IgD-negative memory B cell (primary cell): ENCODE results near the gene USP15. TPM values are rescaled to one million over a fixed set of nuclear protein-coding genes. Genes with fewer than 3 reads are reported as not detected.
A peak's percentile ranks its signal among the peaks of the same experiment; 100 is the strongest.

Experiments used
- H3K27ac Mint-ChIP-seq, 3 donors: one replicate each; pipeline ENCODE4 v1.8.0; 2020 to 2022; ENCODE audit warnings: mild to moderate bottlenecking in 3 of 3, mixed read lengths in 3 of 3, moderate library complexity in 1 of 3
- H3K27me3 Mint-ChIP-seq: one replicate; pipeline ENCODE4 v1.8.0; 2021; ENCODE audit warnings: mixed read lengths
- H3K36me3 Mint-ChIP-seq: one replicate; pipeline ENCODE4 v1.8.0; 2020; ENCODE audit warnings: mild to moderate bottlenecking, mixed read lengths
- H3K4me1 Mint-ChIP-seq, 3 donors: one replicate each; pipeline ENCODE4 v1.8.0; 2020 to 2022; ENCODE audit warnings: mixed read lengths in 3 of 3, mild to moderate bottlenecking in 1 of 3
- H3K4me3 Mint-ChIP-seq, 4 donors: one replicate each; pipeline ENCODE4 v1.8.0; 2020 to 2022; ENCODE audit warnings: mild to moderate bottlenecking in 4 of 4, mixed read lengths in 4 of 4, moderate library complexity in 3 of 4
- H3K9me3 Mint-ChIP-seq, 3 donors: one replicate each; pipeline ENCODE4 v1.8.0; 2020 to 2021; ENCODE audit warnings: mixed read lengths in 3 of 3, mild to moderate bottlenecking in 1 of 3
- polyA plus RNA-seq: library from polyadenylated mRNA; unstranded; fragments of 300-500 nt; fragmentation: Illumina TruSeq; gene quantifications from one replicate; pipeline ENCODE4 v1.2.3, GENCODE V29; 2021

The USP15 gene
- polyA plus RNA-seq, 1 donor from 2014 or later, result 70.6 TPM

- Mint-ChIP-seq H3K9me3 (peaks cover 0 to 5% (median 0%) of the 10 kb centered on the region in 3 donors), H3K4me1 (peaks cover 18 to 30% (median 19%) of the 10 kb centered on the region in 3 donors), H3K27ac (no peak overlapping the region), H3K36me3 (no peaks in the 10 kb centered on the region), H3K4me3 (no peak overlapping the region), H3K27me3 (no peaks in the 10 kb centered on the region)
These were observed 110.0 kb downstream of the USP15 start for GRCh38 chr12:62370189-62370588.

DNA sequence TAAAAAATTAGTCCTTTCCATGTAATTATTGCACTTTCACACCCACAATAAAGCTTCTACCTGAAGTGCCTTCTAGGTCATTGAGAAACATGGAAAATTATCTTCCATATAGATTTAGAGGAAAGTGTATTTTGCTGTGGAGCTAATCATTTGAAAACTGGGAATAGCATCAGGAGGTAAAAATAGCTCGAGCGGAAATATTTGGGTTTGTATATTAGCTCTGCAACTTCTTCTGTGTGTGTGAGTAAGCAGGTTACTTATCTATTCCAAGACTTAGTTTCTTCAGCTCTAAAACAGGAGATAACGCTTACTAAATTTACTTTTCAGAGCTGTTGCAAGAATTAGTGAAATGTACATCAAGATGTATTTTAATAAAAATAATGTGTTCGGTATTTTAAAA lies 111.5 kb downstream of the USP15 start:
- H3K4me3 Mint-ChIP-seq, result no peak overlapping the region
- H3K36me3 Mint-ChIP-seq, result peaks cover 2% of the 10 kb centered on the region
- no peaks in the 10 kb centered on the region for H3K27me3 Mint-ChIP-seq
- H3K4me1 Mint-ChIP-seq, result peaks cover 7 to 20% (median 14%) of the 10 kb centered on the region in 3 donors
- H3K9me3 Mint-ChIP-seq, result no peaks in the 10 kb centered on the region
- no peak overlapping the region for H3K27ac Mint-ChIP-seq

- no peak overlapping the region for H3K4me3 Mint-ChIP-seq
- H3K27ac Mint-ChIP-seq, result no peak overlapping the region
- no peaks in the 10 kb centered on the region for H3K27me3 Mint-ChIP-seq
- H3K4me1 Mint-ChIP-seq, result peaks cover 7 to 20% (median 14%) of the 10 kb centered on the region in 3 donors
- no peaks in the 10 kb centered on the region for H3K9me3 Mint-ChIP-seq
- H3K36me3 Mint-ChIP-seq, result peaks cover 2% of the 10 kb centered on the region
These were observed 111.9 kb downstream of the USP15 start for GRCh38 chr12:62372134-62372533.

GRCh38 chr12:62372825-62373224 lies 112.6 kb downstream of the USP15 start:
- no peaks in the 10 kb centered on the region for H3K27me3 Mint-ChIP-seq
- H3K27ac Mint-ChIP-seq, result no peak overlapping the region
- H3K4me3 Mint-ChIP-seq, result no peak overlapping the region
- no peaks in the 10 kb centered on the region for H3K9me3 Mint-ChIP-seq
- H3K4me1 Mint-ChIP-seq, result peaks cover 7 to 15% (median 11%) of the 10 kb centered on the region in 3 donors
- H3K36me3 Mint-ChIP-seq, result peaks cover 2% of the 10 kb centered on the region

DNA sequence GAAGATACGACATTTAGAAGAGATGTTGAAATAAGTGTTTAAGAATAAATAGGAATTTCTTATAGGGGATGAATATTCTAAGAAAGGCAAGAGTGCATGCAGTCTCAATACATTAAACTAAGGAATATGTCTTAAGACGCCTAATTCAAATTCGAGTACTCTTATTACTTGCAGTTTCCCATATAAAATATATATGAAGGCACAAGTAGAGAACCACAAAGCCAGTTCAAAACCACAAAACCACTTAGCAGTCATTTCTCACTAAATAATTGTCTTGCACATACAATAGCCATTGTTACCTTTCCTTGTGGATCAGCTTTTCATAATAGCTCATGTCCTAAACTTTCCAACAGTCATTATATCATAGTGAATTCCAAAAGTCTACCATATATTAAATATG lies 115.4 kb downstream of the USP15 start:
- Mint-ChIP-seq H3K4me1 (peaks cover 2 to 11% (median 4%) of the 10 kb centered on the region in 3 donors), H3K4me3 (no peak overlapping the region), H3K9me3 (no peaks in the 10 kb centered on the region), H3K36me3 (peaks cover 2% of the 10 kb centered on the region), H3K27me3 (no peaks in the 10 kb centered on the region), H3K27ac (no peak overlapping the region)

GRCh38 chr12:62379026-62379722 lies 119.0 kb downstream of the USP15 start:
- Mint-ChIP-seq H3K36me3 (peaks cover 2% of the 10 kb centered on the region), H3K9me3 (no peaks in the 10 kb centered on the region), H3K27me3 (no peaks in the 10 kb centered on the region), H3K4me3 (no peak overlapping the region), H3K4me1 (peaks cover 0 to 4% (median 0%) of the 10 kb centered on the region in 3 donors), H3K27ac (no peak overlapping the region)

- H3K4me3 Mint-ChIP-seq, result no peak overlapping the region
- H3K36me3 Mint-ChIP-seq, result peaks cover 2% of the 10 kb centered on the region
- H3K27me3 Mint-ChIP-seq, result no peaks in the 10 kb centered on the region
- H3K27ac Mint-ChIP-seq, result no peak overlapping the region
- H3K4me1 Mint-ChIP-seq, result peaks cover 0 to 4% (median 0%) of the 10 kb centered on the region in 3 donors
- H3K9me3 Mint-ChIP-seq, result no peaks in the 10 kb centered on the region
These were observed 119.5 kb downstream of the USP15 start for GRCh38 chr12:62379723-62380045.

DNA sequence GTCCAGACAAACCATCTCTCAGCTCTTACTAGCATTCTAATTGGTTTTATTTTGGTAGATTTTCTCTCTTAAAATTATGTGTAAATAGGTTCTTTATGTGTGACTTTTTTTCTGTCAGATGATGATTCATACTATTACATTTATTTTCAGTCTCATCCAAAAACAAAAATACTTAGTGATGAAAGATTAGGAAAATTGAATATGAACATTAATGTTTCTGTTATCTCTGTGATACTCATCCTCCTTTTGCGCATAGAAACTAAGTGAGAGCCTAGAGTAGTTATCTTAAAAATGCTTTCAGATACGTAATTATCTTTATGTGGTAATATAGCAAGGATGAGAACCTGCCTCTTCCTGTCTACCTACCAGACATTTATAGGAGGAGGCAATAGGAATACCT lies 122.3 kb downstream of the USP15 start:
- Mint-ChIP-seq H3K4me3 (no peak overlapping the region), H3K27me3 (no peaks in the 10 kb centered on the region), H3K4me1 (no peaks in the 10 kb centered on the region), H3K27ac (no peak overlapping the region), H3K9me3 (no peaks in the 10 kb centered on the region), H3K36me3 (no peaks in the 10 kb centered on the region)

DNA sequence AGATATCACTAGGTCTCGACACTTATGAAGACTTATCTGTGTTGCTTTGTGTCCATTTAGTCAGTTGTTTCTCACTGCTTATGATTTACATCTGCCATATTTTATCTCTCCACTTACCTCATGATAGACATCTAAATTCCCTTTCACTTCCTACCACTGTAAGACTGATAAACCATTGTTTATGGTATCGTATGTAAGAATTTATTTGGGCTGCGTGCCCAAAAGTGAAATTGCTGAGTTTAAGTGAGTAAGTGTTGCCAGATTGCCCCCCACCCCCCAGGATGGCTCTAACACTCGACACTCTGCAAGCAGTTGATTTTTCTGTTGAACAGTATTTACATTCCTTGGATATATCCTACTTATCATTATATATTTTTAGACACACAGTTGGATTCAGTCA lies 136.5 kb downstream of the USP15 start:
- no peak overlapping the region for H3K4me3 Mint-ChIP-seq
- H3K27ac Mint-ChIP-seq, result no peak overlapping the region
- H3K4me1 Mint-ChIP-seq, result peaks cover 5 to 18% (median 14%) of the 10 kb centered on the region in 3 donors

DNA sequence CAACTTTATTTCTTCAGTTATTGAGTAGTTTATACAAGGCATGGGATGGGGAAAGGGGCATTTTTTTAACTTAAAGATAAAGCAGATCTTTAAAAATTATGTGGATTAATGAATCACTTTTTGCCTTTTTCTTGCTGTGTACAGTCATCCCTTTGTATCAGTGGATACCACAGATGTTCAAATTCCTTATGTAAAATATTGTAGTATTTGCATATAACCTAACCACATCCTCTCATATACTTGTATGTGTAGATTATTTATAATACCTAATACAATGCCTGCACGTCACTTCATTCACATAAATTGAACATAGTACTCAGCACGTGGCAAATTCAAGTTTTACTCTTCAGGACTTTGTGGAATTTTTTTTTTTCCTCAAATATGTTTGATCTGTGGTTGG lies 139.9 kb downstream of the USP15 start:
- no peak overlapping the region for H3K4me3 Mint-ChIP-seq
- no peaks in the 10 kb centered on the region for H3K27me3 Mint-ChIP-seq
- H3K4me1 Mint-ChIP-seq, result peaks cover 5 to 18% (median 14%) of the 10 kb centered on the region in 3 donors
- no peak overlapping the region for H3K27ac Mint-ChIP-seq
- H3K36me3 Mint-ChIP-seq, result peaks cover 26% of the 10 kb centered on the region
- H3K9me3 Mint-ChIP-seq, result no peaks in the 10 kb centered on the region

More for the DNA sequence above, 136.5 kb downstream of the USP15 start:
- H3K9me3 Mint-ChIP-seq, result no peaks in the 10 kb centered on the region
- H3K36me3 Mint-ChIP-seq, result peaks cover 23% of the 10 kb centered on the region
- no peaks in the 10 kb centered on the region for H3K27me3 Mint-ChIP-seq

DNA sequence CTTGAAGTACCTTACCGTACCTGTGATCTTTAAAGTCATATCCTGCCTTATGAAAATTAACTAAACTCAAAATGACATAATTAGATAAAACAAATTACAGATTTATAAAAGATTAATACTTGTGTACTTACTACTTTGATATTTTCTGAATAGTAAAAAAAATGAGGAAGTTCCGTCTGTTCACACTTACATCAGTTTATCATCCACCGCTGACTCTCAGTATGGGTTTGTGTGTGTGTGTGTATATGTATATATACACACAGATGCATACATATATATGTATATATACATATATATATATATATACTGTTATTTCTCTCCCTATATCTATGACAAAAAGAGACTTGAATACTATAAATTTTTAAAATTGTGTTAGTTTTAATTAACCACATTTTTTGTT lies 141.4 kb downstream of the USP15 start:
- Mint-ChIP-seq H3K36me3 (peaks cover 20% of the 10 kb centered on the region), H3K4me3 (no peak overlapping the region), H3K27me3 (no peaks in the 10 kb centered on the region), H3K4me1 (peaks cover 5 to 18% (median 14%) of the 10 kb centered on the region in 3 donors), H3K9me3 (no peaks in the 10 kb centered on the region), H3K27ac (no peak overlapping the region)

- Mint-ChIP-seq H3K9me3 (no peaks in the 10 kb centered on the region), H3K27me3 (no peaks in the 10 kb centered on the region), H3K27ac (peak overlapping the region in 1 of 3 donors; percentile 0), H3K4me3 (no peak overlapping the region), H3K36me3 (peaks cover 19% of the 10 kb centered on the region), H3K4me1 (peaks cover 5 to 18% (median 14%) of the 10 kb centered on the region in 3 donors)
These were observed 142.8 kb downstream of the USP15 start for GRCh38 chr12:62403031-62403430.

GRCh38 chr12:62407587-62407986 lies 147.4 kb downstream of the USP15 start:
- peaks cover 7% of the 10 kb centered on the region for H3K36me3 Mint-ChIP-seq
- no peak overlapping the region for H3K27ac Mint-ChIP-seq
- no peaks in the 10 kb centered on the region for H3K4me1 Mint-ChIP-seq
- H3K4me3 Mint-ChIP-seq, result no peak overlapping the region
- no peaks in the 10 kb centered on the region for H3K9me3 Mint-ChIP-seq
- no peaks in the 10 kb centered on the region for H3K27me3 Mint-ChIP-seq

GRCh38 chr12:62409068-62409467 lies 148.9 kb downstream of the USP15 start:
- Mint-ChIP-seq H3K9me3 (no peaks in the 10 kb centered on the region), H3K4me3 (no peak overlapping the region), H3K4me1 (no peaks in the 10 kb centered on the region), H3K36me3 (peaks cover 3% of the 10 kb centered on the region), H3K27me3 (no peaks in the 10 kb centered on the region), H3K27ac (no peak overlapping the region)

- Mint-ChIP-seq H3K4me3 (no peak overlapping the region), H3K4me1 (peaks cover 0 to under 1% (median 0%) of the 10 kb centered on the region in 3 donors), H3K36me3 (no peaks in the 10 kb centered on the region), H3K9me3 (peaks cover 0 to 3% (median 0%) of the 10 kb centered on the region in 3 donors), H3K27ac (peak overlapping the region in 1 of 3 donors; percentile 4), H3K27me3 (no peaks in the 10 kb centered on the region)
These were observed 154.0 kb downstream of the USP15 start for GRCh38 chr12:62414180-62414579.

GRCh38 chr12:62426089-62426488 lies 165.9 kb downstream of the USP15 start:
- Mint-ChIP-seq H3K36me3 (peaks cover 2% of the 10 kb centered on the region), H3K27ac (no peak overlapping the region), H3K9me3 (peaks cover 10 to 32% (median 18%) of the 10 kb centered on the region in 3 donors), H3K27me3 (peaks cover 4% of the 10 kb centered on the region), H3K4me3 (no peak overlapping the region), H3K4me1 (no peaks in the 10 kb centered on the region)
